Endothelial cell of umbilical vein (primary cell): ENCODE measurements around the gene CNKSR3. TPM values are rescaled to one million over a fixed set of nuclear protein-coding genes. Genes with fewer than 3 reads are reported as not detected.

Experiments
- BruUV-seq: library from RNA; stranded (reverse); fragments of 400-500 nt; replicated peaks from 2 replicates; lab custom pipeline; 2021; lab: Mats Ljungman, UMichigan
- CTCF ChIA-PET: fragments of 300-600, 350-600 bp; sonication (Branson Sonifier 250); formaldehyde crosslinking; loops from one replicate; lab custom pipeline; 2021; ENCODE audit warnings: antibody characterized with exemption, inconsistent platforms; lab: Charles Lee
- POLR2A ChIA-PET: fragments of 300-600, 350-600 bp; sonication (Branson Sonifier 250); formaldehyde crosslinking; loops from one replicate; lab custom pipeline; 2021; ENCODE audit warnings: antibody characterized with exemption, inconsistent platforms; lab: Charles Lee
- DNase-seq: peaks from one replicate; pipeline ENCODE4 v3.0.0-alpha.2; 2011; ENCODE audit warnings: low read depth, low spot score
- FAIRE-seq: peaks from 2 replicates; lab custom pipeline; 2011; peaks lifted over from hg19 to GRCh38; lab: Jason Lieb, UNC
- H2AFZ ChIP-seq: 2 replicates; pipeline ENCODE4 v1.6.0; 2012; ENCODE audit warnings: low read depth, low read length, control low read depth, inconsistent platforms
- H3K27ac ChIP-seq: 2 replicates; pipeline ENCODE4 v1.5.1; 2011; ENCODE audit warnings: low read depth, mild to moderate bottlenecking, control low read depth, low read length, moderate library complexity; ENCODE audit not compliant: insufficient read depth
- H3K27me3 ChIP-seq, 2 experiments: 2 replicates each; pipeline versions ENCODE4 v1.6.0 to v1.6.1; 2011; ENCODE audit warnings: low read length in 2 of 2, mixed read lengths in 1 of 2; ENCODE audit not compliant: control insufficient read depth in 2 of 2, insufficient read depth in 2 of 2
- H3K36me3 ChIP-seq, 2 experiments: 2 replicates in 1 of 2; 3 replicates in 1 of 2; pipeline ENCODE4 v1.5.1; 2011; ENCODE audit warnings: low read length in 2 of 2, mild to moderate bottlenecking in 1 of 2, moderate library complexity in 1 of 2; ENCODE audit not compliant: control insufficient read depth in 2 of 2, insufficient read depth in 2 of 2; ENCODE audit errors: extremely low read depth in 1 of 2
- H3K4me1 ChIP-seq: 3 replicates; pipeline ENCODE4 v1.5.1; 2011; ENCODE audit warnings: mild to moderate bottlenecking, low read length; ENCODE audit not compliant: control insufficient read depth, insufficient read depth; ENCODE audit errors: extremely low read depth
- H3K4me2 ChIP-seq: 2 replicates; pipeline ENCODE4 v1.6.1; 2011; ENCODE audit warnings: low read length, control low read depth, mixed read lengths; ENCODE audit not compliant: insufficient read depth
- H3K4me3 ChIP-seq, 3 experiments: fragments of 200-600 bp in 1 of 3; sonication (generic), shearing (Covaris generic) in 1 of 3; replicated peaks in 1 of 3; 2 replicates each; pipeline ENCODE4 v1.5.1; 2011 to 2016; ENCODE audit warnings: control low read depth in 3 of 3, low read length in 3 of 3, mild to moderate bottlenecking in 2 of 3, inconsistent platforms in 1 of 3, low read depth in 1 of 3, moderate library complexity in 1 of 3; ENCODE audit not compliant: insufficient read depth in 1 of 3
- H3K79me2 ChIP-seq: 2 replicates; pipeline ENCODE4 v1.6.0; 2012; ENCODE audit warnings: low read length, inconsistent platforms; ENCODE audit not compliant: control insufficient read depth, insufficient read depth
- H3K9ac ChIP-seq: replicated peaks from 2 replicates; pipeline ENCODE3; 2011; ENCODE audit warnings: low read length, control low read depth; ENCODE audit not compliant: insufficient read depth; ENCODE audit errors: extremely low read depth
- H3K9me1 ChIP-seq: replicated peaks from 3 replicates; pipeline ENCODE4 v1.6.0; 2011; ENCODE audit warnings: mild to moderate bottlenecking, low read length; ENCODE audit not compliant: control insufficient read depth, insufficient read depth; ENCODE audit errors: extremely low read depth
- H3K9me3 ChIP-seq: replicated peaks from 2 replicates; pipeline ENCODE4 v1.5.1; 2012; ENCODE audit warnings: low read length, inconsistent platforms; ENCODE audit not compliant: control insufficient read depth, insufficient read depth
- H4K20me1 ChIP-seq: replicated peaks from 2 replicates; pipeline ENCODE3; 2011; ENCODE audit warnings: mild to moderate bottlenecking, low read length; ENCODE audit not compliant: control insufficient read depth, insufficient read depth; ENCODE audit errors: extremely low read depth
- CTCF ChIP-seq, 2 donors: IDR thresholded peaks; 1 replicate in 1 of 2; 2 replicates in 1 of 2; pipeline ENCODE4 v1.5.1; 2011; ENCODE audit warnings: low read length in 2 of 2, mild to moderate bottlenecking in 2 of 2, moderate library complexity in 2 of 2, control low read depth in 1 of 2, inconsistent platforms in 1 of 2, low read depth in 1 of 2; ENCODE audit not compliant: insufficient read depth in 1 of 2; ENCODE audit errors: extremely low read depth in 1 of 2
- EZH2 ChIP-seq: IDR thresholded peaks from 2 replicates; pipeline ENCODE4 v1.6.1; 2012; ENCODE audit warnings: borderline replicate concordance, low read depth, mild to moderate bottlenecking, moderate library complexity, low read length, inconsistent platforms; ENCODE audit not compliant: severe bottlenecking
- FOS ChIP-seq: IDR thresholded peaks from 2 replicates; pipeline ENCODE4 v1.6.1; 2011; ENCODE audit warnings: mild to moderate bottlenecking, low read length, moderate library complexity, borderline replicate concordance; ENCODE audit not compliant: insufficient read depth
- GATA2 ChIP-seq: IDR thresholded peaks from 2 replicates; pipeline ENCODE4 v1.7.0; 2011; ENCODE audit warnings: low read depth, mild to moderate bottlenecking, moderate library complexity, mixed read lengths, low read length; ENCODE audit not compliant: insufficient read length, insufficient read depth
- JUN ChIP-seq: IDR thresholded peaks from 2 replicates; pipeline ENCODE4 v1.6.1; 2011; ENCODE audit warnings: borderline replicate concordance, low read depth; ENCODE audit not compliant: insufficient read length, insufficient read depth
- MAX ChIP-seq: IDR thresholded peaks from 2 replicates; pipeline ENCODE4 v1.6.1; 2011; ENCODE audit not compliant: insufficient read depth, insufficient read length
- MYC ChIP-seq: IDR thresholded peaks from one replicate; pipeline ENCODE4 v1.6.1; 2011; ENCODE audit warnings: mild to moderate bottlenecking, low read depth, low read length
- POLR2A ChIP-seq: IDR thresholded peaks from 2 replicates; pipeline ENCODE4 v1.6.1; 2012; ENCODE audit warnings: low read depth, mild to moderate bottlenecking, control low read depth, low read length
- POLR2AphosphoS5 ChIP-seq: IDR thresholded peaks from 2 replicates; pipeline ENCODE4 v1.6.1; 2012; ENCODE audit warnings: low read depth, mild to moderate bottlenecking, control low read depth, low read length, moderate library complexity; ENCODE audit not compliant: insufficient read depth
- dilution Hi-C: fragments of 300-500 bp; cut with MboI; formaldehyde crosslinking; loops from one replicate; pipeline ENCODE4 v1.15.0; 2019; ENCODE audit warnings: low sequenced_read_pairs; ENCODE audit not compliant: extremely low pct_ligation_motif_present
- intact Hi-C: fragments of 100-400 bp; cut with micrococcal nuclease; formaldehyde crosslinking; loops from one replicate; pipeline ENCODE4 v1.10.0; 2022
- polyA plus RNA-seq, 4 experiments: library from polyadenylated mRNA; depleted of rRNA in 3 of 4; stranded (reverse) in 3 of 4; unstranded in 1 of 4; fragments of >200 nt; gene quantifications; 2 replicates each; pipeline versions ENCODE4 v1.2.1 to v1.2.3, GENCODE V29; 2011 to 2012; ENCODE audit warnings: missing spikeins in 1 of 4
- total RNA-seq: library from RNA; stranded (reverse); gene quantifications from 2 replicates; pipeline ENCODE4 v1.2.3, GENCODE V29; 2021

CNKSR3 gene
- total and polyA plus RNA-seq, 2 donors (not counting 3 experiments of a cell fraction or from before 2014, with no cell fraction given) = 2.3 to 15.6 TPM

- Histone ChIP-seq H3K27me3 (no peaks in the 10 kb centered on the region), H3K79me2 (no peaks in the 10 kb centered on the region), H4K20me1 (no peaks in the 10 kb centered on the region), H3K9me1 (no peaks in the 10 kb centered on the region), H3K9me3 (no peaks in the 10 kb centered on the region), H2AFZ (no peak overlapping the region), H3K36me3 (no peaks in the 10 kb centered on the region), H3K9ac (no peak overlapping the region), H3K27ac (no peak overlapping the region), H3K4me3 (no peak overlapping the region), H3K4me2 (no peak overlapping the region), H3K4me1 (peaks cover 6% of the 10 kb centered on the region)
- CTCF ChIA-PET = interaction anchor here (1.2 kb wide), 1 partner anchor 12 kb away, joined by 5 read pairs; no protein-coding TSS in a partner anchor
- BruUV-seq = no TSS peak
- FAIRE-seq (no peak), DNase-seq (no peak)
- POLR2A ChIA-PET = no interaction called here
- no peak for TF ChIP-seq FOS
- no peak for TF ChIP-seq CTCF (IDR thresholded peaks at IDR 0.05; ENCODE audit: extremely low read depth in 1 of 2, insufficient read depth in 1 of 2, low read depth in 1 of 2, low read length in 2 of 2)
- no peak for TF ChIP-seq EZH2
- no peak for TF ChIP-seq POLR2A
- no peak for TF ChIP-seq GATA2
- TF ChIP-seq MAX = no peak
- no peak for TF ChIP-seq POLR2AphosphoS5
- TF ChIP-seq JUN = no peak
- TF ChIP-seq MYC = no peak
- dilution Hi-C loops = no loop called here
- intact Hi-C loops = no loop called here
Observed at GRCh38 chr6:154488248-154488593, 22.3 kb downstream of the CNKSR3 start.
